ENCODE measurements around the gene RASA3. TPM values are rescaled to one million over a fixed set of nuclear protein-coding genes. Genes with fewer than 3 reads are reported as not detected.

The RASA3 gene
- total and polyA plus RNA-seq, 9 of the 15 experiments (the other 6 are each of a cell fraction or from before 2014, with no cell fraction given): 0.72 to 25.3 (median 14.4) TPM

- ChIA-PET CTCF (ENCODE audit: low intra/inter-chr PET ratio) (no interaction called here), POLR2A (no interaction called here)
- Histone ChIP-seq H3K4me2 (ENCODE audit: insufficient read depth, low read length) (no peak overlapping the region), H3K36me3 (ENCODE audit: control insufficient read depth, insufficient read depth, low read length) (no peaks in the 10 kb centered on the region), H3K9ac (ENCODE audit: insufficient read depth in 1 of 2, low read depth in 2 of 2, low read length in 2 of 2) (no peak overlapping the region), H3K79me2 (ENCODE audit: control insufficient read depth, insufficient read depth, low read length) (no peaks in the 10 kb centered on the region), H3K4me1 (replicated peaks in 1 of 2; ENCODE audit: control insufficient read depth in 2 of 2, insufficient read depth in 2 of 2, low read length in 2 of 2) (peaks cover 0 to 12% of the 10 kb centered on the region in 2 experiments; a peak in 2 of 5 replicates), H2AFZ (ENCODE audit: low read depth, low read length) (no peak overlapping the region), H4K20me1 (replicated peaks; ENCODE audit: control insufficient read depth, insufficient read depth, low read length) (no peaks in the 10 kb centered on the region; the same call in 1 of the 2 replicates), H3K9me3 (replicated peaks; ENCODE audit: control insufficient read depth, insufficient read depth, low read depth, low read length) (no peaks in the 10 kb centered on the region), H3K4me3 (no peak overlapping the region), H3K9me1 (ENCODE audit: control insufficient read depth, insufficient read depth, low read length) (no peaks in the 10 kb centered on the region), H3K27me3 (ENCODE audit: control insufficient read depth in 2 of 2, insufficient read depth in 2 of 2, low read length in 2 of 2) (peaks cover 43 to 82% of the 10 kb centered on the region in 2 experiments), H3K27ac (ENCODE audit: extremely low read depth, low read depth, low read length) (no peak overlapping the region)
- ATAC-seq: no peak
- no peak for TF ChIP-seq NRF1 (conservative IDR thresholded peaks at IDR 0.05 in 1 of 2, IDR thresholded peaks at IDR 0.05 in 1 of 2)
- no peak for TF ChIP-seq EHMT2 (IDR thresholded peaks at IDR 0.05)
- no peak for TF ChIP-seq ZNF41 (CRISPR knock-in tag; conservative IDR thresholded peaks at IDR 0.05)
- TF ChIP-seq MXI1 (IDR thresholded peaks at IDR 0.05; ENCODE audit: low read depth, low read length): no peak
- TF ChIP-seq ZNF77 (CRISPR knock-in tag; IDR thresholded peaks at IDR 0.05): no peak
- no peak for TF ChIP-seq HEY1 (CRISPR knock-in tag; IDR thresholded peaks at IDR 0.05; ENCODE audit: borderline replicate concordance)
- TF ChIP-seq CBX2 (IDR thresholded peaks at IDR 0.05; ENCODE audit: insufficient read depth, low read length, poor library complexity, severe bottlenecking): no peak
- no peak for TF ChIP-seq LARP7 (IDR thresholded peaks at IDR 0.05)
- TF ChIP-seq SPI1 (IDR thresholded peaks at IDR 0.05; ENCODE audit: borderline replicate concordance, low read depth, low read length): no peak
- no peak for TF ChIP-seq PURB (CRISPR knock-in tag; IDR thresholded peaks at IDR 0.05; ENCODE audit: low read depth)
- TF ChIP-seq PTTG1 (tag; IDR thresholded peaks at IDR 0.05; ENCODE audit: low read depth): no peak
- TF ChIP-seq, protein P1, sequence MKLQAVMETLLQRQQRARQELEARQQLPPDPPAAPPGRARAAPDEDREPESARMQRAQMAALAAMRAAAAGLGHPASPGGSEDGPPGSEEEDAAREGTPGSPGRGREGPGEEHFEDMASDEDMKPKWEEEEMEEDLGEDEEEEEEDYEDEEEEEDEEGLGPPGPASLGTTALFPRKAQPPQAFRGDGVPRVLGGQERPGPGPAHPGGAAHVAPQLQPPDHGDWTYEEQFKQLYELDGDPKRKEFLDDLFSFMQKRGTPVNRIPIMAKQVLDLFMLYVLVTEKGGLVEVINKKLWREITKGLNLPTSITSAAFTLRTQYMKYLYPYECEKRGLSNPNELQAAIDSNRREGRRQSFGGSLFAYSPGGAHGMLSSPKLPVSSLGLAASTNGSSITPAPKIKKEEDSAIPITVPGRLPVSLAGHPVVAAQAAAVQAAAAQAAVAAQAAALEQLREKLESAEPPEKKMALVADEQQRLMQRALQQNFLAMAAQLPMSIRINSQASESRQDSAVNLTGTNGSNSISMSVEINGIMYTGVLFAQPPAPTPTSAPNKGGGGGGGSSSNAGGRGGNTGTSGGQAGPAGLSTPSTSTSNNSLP (IDR thresholded peaks at IDR 0.05; ENCODE audit: borderline replicate concordance, low read depth, low read length): no peak
- TF ChIP-seq HNRNPLL (IDR thresholded peaks at IDR 0.05; ENCODE audit: low read depth, low read length, poor library complexity, severe bottlenecking): no peak
- no peak for TF ChIP-seq NR4A1 (CRISPR knock-in tag; IDR thresholded peaks at IDR 0.05)
- TF ChIP-seq NR4A1 (tag; IDR thresholded peaks at IDR 0.05): no peak
- WGBS (ENCODE audit: insufficient coverage, low coverage, missing lambda C conversion rate): 7% methylated on average over 13 of the region's 21 CpGs
- DNase-seq (ENCODE audit: extremely low read depth in 1 of 4, low spot score in 3 of 4): no peak
- in situ Hi-C loops (cut with MboI) (no loop called here), intact Hi-C loops (cut with micrococcal nuclease) (no loop called here)
- BruUV-seq (replicated peaks): no TSS peak
- FAIRE-seq: no peak
Observed at GRCh38 chr13:113935001-113935844, 197.2 kb downstream of the RASA3 start.

Data from K562 (cell line).